Kidney (tissue), 14 donors: Measurements from ENCODE around the gene IGSF11. TPM values are rescaled to one million over a fixed set of nuclear protein-coding genes. Genes with fewer than 3 reads are reported as not detected.

Experiments
- DNase-seq, 5 donors: peaks; one replicate each; pipeline ENCODE4 v3.0.0-alpha.2; 2013 to 2020
- FAIRE-seq: peaks from 2 replicates; lab custom pipeline; 2012; peaks lifted over from hg19 to GRCh38; lab: Jason Lieb, UNC
- H3K27ac ChIP-seq, 2 donors: one replicate each; pipeline ENCODE4 v1.7.0; 2013; ENCODE audit warnings: low read depth in 2 of 2, low read length in 2 of 2, inconsistent platforms in 1 of 2
- H3K27me3 ChIP-seq: one replicate; pipeline ENCODE4 v1.7.1; 2013; ENCODE audit warnings: low read length, inconsistent platforms; ENCODE audit not compliant: control insufficient read depth, insufficient read depth
- H3K36me3 ChIP-seq, 3 donors: one replicate each; pipeline versions ENCODE4 v1.7.0 to v1.7.1; 2013; ENCODE audit warnings: low read length in 3 of 3, control low read depth in 1 of 3, inconsistent platforms in 1 of 3; ENCODE audit not compliant: insufficient read depth in 3 of 3, control insufficient read depth in 2 of 3
- H3K4me1 ChIP-seq, 3 donors: one replicate each; pipeline versions ENCODE4 v1.7.0 to v1.7.1; 2013; ENCODE audit warnings: low read length in 3 of 3, inconsistent platforms in 1 of 3, low read depth in 1 of 3; ENCODE audit not compliant: control insufficient read depth in 2 of 3, insufficient read depth in 2 of 3
- H3K4me3 ChIP-seq, 3 donors: one replicate each; pipeline versions ENCODE4 v1.7.0 to v1.8.1; 2013; ENCODE audit warnings: low read length in 3 of 3, control low read depth in 1 of 3, inconsistent platforms in 1 of 3
- H3K9ac ChIP-seq, 3 donors: one replicate each; pipeline versions ENCODE4 v1.7.0 to v1.7.1; 2013; ENCODE audit warnings: low read length in 3 of 3, control low read depth in 1 of 3, inconsistent platforms in 1 of 3
- H3K9me3 ChIP-seq, 3 donors: one replicate each; pipeline versions ENCODE4 v1.7.0 to v1.7.1; 2013; ENCODE audit warnings: low read length in 3 of 3, control low read depth in 1 of 3, inconsistent platforms in 1 of 3; ENCODE audit not compliant: control insufficient read depth in 2 of 3, insufficient read depth in 1 of 3
- intact Hi-C: fragments of 100-400 bp; cut with DNase I; formaldehyde crosslinking; loops from one replicate; pipeline ENCODE4 v1.11.1; 2022
- polyA plus RNA-seq: library from polyadenylated mRNA; stranded (reverse); fragments of 350-450 nt; fragmentation: Illumina TruSeq; extraction: RNeasy Lipid Tissue Mini Kit (QIAGEN cat#74804); gene quantifications from one replicate; pipeline ENCODE4 v1.2.3, GENCODE V29; 2014; ENCODE audit warnings: low read depth, low replicate concordance; ENCODE audit not compliant: insufficient read depth
- total RNA-seq: library from RNA; stranded (reverse); fragmentation: NEBNext Ultra II Directional; extraction: Animal tissue kit (Norgen Biotek cat#: 25700); gene quantifications from one replicate; pipeline ENCODE4 v1.2.1, GENCODE V29; 2021
- TF ChIP-seq, protein P1 (sequence below): IDR thresholded peaks from 3 replicates; pipeline ENCODE4 v1.5.1; 2012; ENCODE audit warnings: mild to moderate bottlenecking, moderate library complexity, borderline replicate concordance; ENCODE audit not compliant: insufficient read depth; ENCODE audit errors: extremely low read depth
- donor health status: control.
- donor health status: control.
- donor health status: control.
- donor health status: control.
- donor health status: control.
- donor health status: DM: yes; HTN: yes; CAD: no.
- donor health status: Normal renal cell carcinoma (clear cell type).

The IGSF11 gene
- total and polyA plus RNA-seq, 2 donors from 2014 or later: 1.3 to 6.7 TPM

- Histone ChIP-seq H3K4me1 (no peaks in the 10 kb centered on the region), H3K4me3 (no peak overlapping the region), H3K27ac (no peak overlapping the region), H3K27me3 (no peaks in the 10 kb centered on the region), H3K36me3 (no peaks in the 10 kb centered on the region), H3K9me3 (no peaks in the 10 kb centered on the region), H3K9ac (no peak overlapping the region)
- intact Hi-C loops: no loop called here
- no peak for FAIRE-seq
- no peak for DNase-seq
- TF ChIP-seq, protein P1, sequence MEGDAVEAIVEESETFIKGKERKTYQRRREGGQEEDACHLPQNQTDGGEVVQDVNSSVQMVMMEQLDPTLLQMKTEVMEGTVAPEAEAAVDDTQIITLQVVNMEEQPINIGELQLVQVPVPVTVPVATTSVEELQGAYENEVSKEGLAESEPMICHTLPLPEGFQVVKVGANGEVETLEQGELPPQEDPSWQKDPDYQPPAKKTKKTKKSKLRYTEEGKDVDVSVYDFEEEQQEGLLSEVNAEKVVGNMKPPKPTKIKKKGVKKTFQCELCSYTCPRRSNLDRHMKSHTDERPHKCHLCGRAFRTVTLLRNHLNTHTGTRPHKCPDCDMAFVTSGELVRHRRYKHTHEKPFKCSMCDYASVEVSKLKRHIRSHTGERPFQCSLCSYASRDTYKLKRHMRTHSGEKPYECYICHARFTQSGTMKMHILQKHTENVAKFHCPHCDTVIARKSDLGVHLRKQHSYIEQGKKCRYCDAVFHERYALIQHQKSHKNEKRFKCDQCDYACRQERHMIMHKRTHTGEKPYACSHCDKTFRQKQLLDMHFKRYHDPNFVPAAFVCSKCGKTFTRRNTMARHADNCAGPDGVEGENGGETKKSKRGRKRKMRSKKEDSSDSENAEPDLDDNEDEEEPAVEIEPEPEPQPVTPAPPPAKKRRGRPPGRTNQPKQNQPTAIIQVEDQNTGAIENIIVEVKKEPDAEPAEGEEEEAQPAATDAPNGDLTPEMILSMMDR: no peak
Observed at GRCh38 chr3:118909763-118910162, 124.9 kb downstream of the IGSF11 start.

DNA sequence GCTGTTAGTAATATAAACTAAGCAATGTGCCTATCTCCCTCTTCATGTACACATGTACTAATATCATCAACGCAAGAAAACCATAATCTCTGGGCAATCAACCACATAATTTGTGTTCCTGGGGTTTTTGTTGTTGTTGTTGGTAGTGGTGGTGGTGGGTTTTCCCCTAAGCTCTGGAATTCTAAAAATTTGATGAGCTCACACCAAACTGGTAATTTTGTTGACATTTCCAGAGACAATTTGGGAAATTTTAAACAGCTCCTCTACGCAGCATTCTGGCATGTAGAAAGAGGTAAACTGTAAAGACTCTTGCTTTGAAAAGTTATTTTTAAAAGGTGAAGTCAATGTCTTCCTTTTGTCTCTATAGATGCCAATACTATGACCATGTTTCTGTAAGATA is 126.7 kb downstream of the IGSF11 start:
- H3K4me3 ChIP-seq: no peak overlapping the region
- no peak for DNase-seq
- H3K36me3 ChIP-seq: peaks cover 0 to under 1% (median 0%) of the 10 kb centered on the region in 3 donors
- intact Hi-C loops: no loop called here
- no peaks in the 10 kb centered on the region for H3K4me1 ChIP-seq
- H3K27ac ChIP-seq: no peak overlapping the region
- H3K27me3 ChIP-seq: no peaks in the 10 kb centered on the region
- FAIRE-seq: no peak
- TF ChIP-seq, protein P1: no peak
- H3K9me3 ChIP-seq: no peaks in the 10 kb centered on the region
- H3K9ac ChIP-seq: no peak overlapping the region

DNA sequence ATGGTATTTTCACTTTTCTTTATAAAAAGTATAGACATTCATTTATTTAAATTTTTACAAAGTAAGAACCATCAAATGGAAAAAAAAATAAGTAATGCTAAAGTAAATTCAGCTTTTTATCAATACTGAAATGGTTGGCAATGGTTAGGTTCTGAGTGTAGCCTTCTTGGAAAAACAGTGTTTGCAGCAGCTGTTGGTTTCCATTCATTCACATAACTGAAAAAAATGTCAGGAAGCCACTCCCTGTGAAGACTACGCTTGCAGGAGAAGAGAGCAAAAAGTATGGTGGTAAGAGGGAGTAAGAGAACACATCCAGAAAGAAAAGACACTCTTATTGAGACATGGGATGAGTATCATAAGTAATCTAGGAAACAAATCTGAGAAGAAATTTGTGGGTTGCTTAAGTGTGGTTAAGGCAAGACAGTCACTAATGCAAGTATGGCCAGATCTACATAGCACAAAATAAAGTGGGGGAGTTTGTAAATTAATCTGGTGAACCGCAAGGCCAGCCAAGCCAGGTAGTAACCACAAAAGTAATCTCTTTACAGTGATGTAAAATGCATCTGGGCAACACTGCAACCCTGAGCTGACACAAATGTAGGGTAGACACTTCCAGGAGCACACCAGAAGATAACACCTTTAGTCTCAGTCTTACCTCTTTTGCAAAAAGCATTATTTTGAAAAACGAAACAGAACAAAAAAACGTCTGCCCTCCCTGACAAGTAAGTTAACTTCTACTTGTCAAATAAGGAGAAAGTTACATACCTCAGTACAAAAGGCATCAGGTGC is 133.7 kb downstream of the IGSF11 start:
- TF ChIP-seq, protein P1: no peak
- no peaks in the 10 kb centered on the region for H3K27me3 ChIP-seq
- H3K4me3 ChIP-seq: no peak overlapping the region
- peaks cover 0 to 6% (median 2%) of the 10 kb centered on the region in 3 donors for H3K36me3 ChIP-seq
- intact Hi-C loops: no loop called here
- H3K27ac ChIP-seq: no peak overlapping the region
- no peaks in the 10 kb centered on the region for H3K9me3 ChIP-seq
- FAIRE-seq (no peak), DNase-seq (no peak)
- no peaks in the 10 kb centered on the region for H3K4me1 ChIP-seq
- H3K9ac ChIP-seq: no peak overlapping the region
